Caco-2 (cell line): Measurements from ENCODE around the gene SIDT2. TPM values are rescaled to one million over a fixed set of nuclear protein-coding genes. Genes with fewer than 3 reads are reported as not detected.
A peak's percentile ranks its signal among the peaks of the same experiment; 100 is the strongest.

Experiments
- BruUV-seq: library from RNA; stranded (reverse); fragments of 400-500 nt; replicated peaks from 2 replicates; lab custom pipeline; 2021; lab: Mats Ljungman, UMichigan
- CTCF ChIA-PET: fragments of 300-600 bp; sonication (Branson Sonifier 250); formaldehyde crosslinking; loops from one replicate; lab custom pipeline; 2022; ENCODE audit warnings: antibody characterized with exemption; lab: Charles Lee
- POLR2A ChIA-PET: fragments of 300-600 bp; sonication (Branson Sonifier 250); formaldehyde crosslinking; loops from one replicate; lab custom pipeline; 2022; ENCODE audit warnings: antibody characterized with exemption; lab: Charles Lee
- DNase-seq, 2 experiments: peaks; one replicate each; pipeline versions ENCODE4 v3.0.0 to v3.0.0-alpha.2; 2020 to 2022
- H3K27me3 ChIP-seq: replicated peaks from 2 replicates; pipeline ENCODE4 v1.6.0; 2011; ENCODE audit warnings: low read length; ENCODE audit not compliant: control insufficient read depth, insufficient read depth
- H3K36me3 ChIP-seq: 2 replicates; pipeline ENCODE4 v1.5.1; 2011; ENCODE audit warnings: low read length; ENCODE audit not compliant: control insufficient read depth, insufficient read depth
- H3K4me1 ChIP-seq: fragments of 250-450 bp; sonication (Bioruptor Pico); 2 replicates; pipeline ENCODE4 v1.5.1; 2020; ENCODE audit warnings: mild to moderate bottlenecking
- H3K4me3 ChIP-seq: 2 replicates; pipeline ENCODE4 v1.5.1; 2011; ENCODE audit warnings: low read depth, mild to moderate bottlenecking, control low read depth, low read length
- H3K9me3 ChIP-seq: fragments of 250-450 bp; sonication (Bioruptor Pico); 2 replicates; pipeline ENCODE4 v1.5.1; 2020; ENCODE audit warnings: mild to moderate bottlenecking, moderate library complexity
- H3K27ac Mint-ChIP-seq: one replicate; pipeline ENCODE4 v1.8.0; 2022; ENCODE audit warnings: mixed read lengths; ENCODE audit not compliant: unreplicated experiment
- H3K27me3 Mint-ChIP-seq: one replicate; pipeline ENCODE4 v1.8.0; 2022; ENCODE audit warnings: mixed read lengths; ENCODE audit not compliant: insufficient read depth, unreplicated experiment
- H3K36me3 Mint-ChIP-seq: one replicate; pipeline ENCODE4 v1.8.0; 2022; ENCODE audit warnings: mild to moderate bottlenecking, mixed read lengths; ENCODE audit not compliant: insufficient read depth, unreplicated experiment
- H3K4me1 Mint-ChIP-seq: one replicate; pipeline ENCODE4 v1.8.0; 2022; ENCODE audit warnings: low read depth, mixed read lengths; ENCODE audit not compliant: unreplicated experiment
- H3K4me3 Mint-ChIP-seq: one replicate; pipeline ENCODE4 v1.8.0; 2022; ENCODE audit warnings: mild to moderate bottlenecking, moderate library complexity, mixed read lengths; ENCODE audit not compliant: unreplicated experiment
- H3K9me3 Mint-ChIP-seq: one replicate; pipeline ENCODE4 v1.8.0; 2022; ENCODE audit warnings: mixed read lengths; ENCODE audit not compliant: unreplicated experiment
- CTCF ChIP-seq, 2 experiments: fragments of 200-600 bp in 1 of 2; IDR thresholded peaks; 1 replicate in 1 of 2; 2 replicates in 1 of 2; pipeline versions ENCODE4 v1.5.1 to v1.8.0; 2011 to 2022; ENCODE audit warnings: antibody characterized with exemption in 1 of 2, control low read depth in 1 of 2, inconsistent platforms in 1 of 2, low read depth in 1 of 2, low read length in 1 of 2, mild to moderate bottlenecking in 1 of 2, moderate library complexity in 1 of 2; ENCODE audit not compliant: insufficient read depth in 1 of 2, severe bottlenecking in 1 of 2, unreplicated experiment in 1 of 2
- intact Hi-C: fragments of 100-400 bp; cut with micrococcal nuclease; formaldehyde crosslinking; loops from one replicate; pipeline ENCODE4 v1.10.0; 2022; ENCODE audit not compliant: unreplicated experiment
- total RNA-seq: library from RNA; stranded (reverse); gene quantifications from 2 replicates; pipeline ENCODE4 v1.2.3, GENCODE V29; 2022

Gene SIDT2
- total RNA-seq, 1 experiment from 2014 or later, result 61.7 TPM

- DNase-seq, result peak; percentile 98 to 99
- no peaks in the 10 kb centered on the region for H3K27me3 ChIP-seq
- no peaks in the 10 kb centered on the region for H3K9me3 ChIP-seq
- H3K27ac Mint-ChIP-seq, result peak within 1 kb of the TSS; percentile 95
- no peak for TF ChIP-seq CTCF (IDR thresholded peaks at IDR 0.05; ENCODE audit: insufficient read depth in 1 of 2, low read depth in 1 of 2, low read length in 1 of 2, severe bottlenecking in 1 of 2, unreplicated experiment in 1 of 2)
- peak within 1 kb of the TSS; percentile 98 for H3K4me3 Mint-ChIP-seq
- H3K27me3 Mint-ChIP-seq, result no peaks in the 10 kb centered on the region
- no TSS peak for BruUV-seq
- H3K4me3 ChIP-seq, result peak within 1 kb of the TSS; percentile 89
- CTCF ChIA-PET, result interaction anchor here (0.6 to 3.0 kb wide), 12 partner anchors 11 to 1550 kb away, joined by 3 to 14 read pairs (median 4); partner anchors contain the start of genes APOA1, PCSK7 and SIDT2
- intact Hi-C loops, result loop anchor here (1.0 kb wide), 1 partner anchor 34 kb away; the partner anchor contains the start of gene SIDT2
- peaks cover 6% of the 10 kb centered on the region; the same call in 1 of the 2 replicates for H3K4me1 ChIP-seq
- H3K36me3 ChIP-seq, result peaks cover 4% of the 10 kb centered on the region; the same call in 1 of the 2 replicates
- POLR2A ChIA-PET, result interaction anchor here (0.5 to 2.4 kb wide), 12 partner anchors 15 to 371 kb away, joined by 3 to 21 read pairs (median 8); partner anchors contain the start of genes CEP164, SIDT2, SIK3 and TAGLN
- peaks cover 6% of the 10 kb centered on the region for H3K4me1 Mint-ChIP-seq
- no peaks in the 10 kb centered on the region for H3K9me3 Mint-ChIP-seq
- H3K36me3 Mint-ChIP-seq, result peaks cover 56% of the 10 kb centered on the region
These were observed 34.6 kb upstream of the SIDT2 start, which contains the start of gene PAFAH1B2 for GRCh38 chr11:117143871-117144476. Gene PAFAH1B2 (plus strand): TSS chr11:117144287. CDS start chr11:117152448, 8,161 bp downstream.

- BruUV-seq, result no TSS peak
- intact Hi-C loops, result loop anchor here (1.0 kb wide), 1 partner anchor 34 kb away; the partner anchor contains the start of gene SIDT2
- TF ChIP-seq CTCF (IDR thresholded peaks at IDR 0.05; ENCODE audit: insufficient read depth in 1 of 2, low read depth in 1 of 2, low read length in 1 of 2, severe bottlenecking in 1 of 2, unreplicated experiment in 1 of 2), result no peak
These were observed 33.8 kb upstream of the SIDT2 start for GRCh38 chr11:117144477-117145392.

More at GRCh38 chr11:117144477-117145392, 33.8 kb upstream of the SIDT2 start:
- ChIA-PET CTCF (interaction anchor here (0.6 to 3.0 kb wide), 8 partner anchors 12 to 402 kb away, joined by 3 to 14 read pairs (median 4); partner anchors contain the start of gene SIDT2), POLR2A (interaction anchor here (0.6 to 2.4 kb wide), 11 partner anchors 14 to 372 kb away, joined by 3 to 21 read pairs (median 6); partner anchors contain the start of genes CEP164, SIDT2, SIK3 and TAGLN)
- Mint-ChIP-seq H3K27ac (peak overlapping the region; percentile 95), H3K4me3 (peak overlapping the region; percentile 98), H3K9me3 (no peaks in the 10 kb centered on the region), H3K36me3 (peaks cover 64% of the 10 kb centered on the region), H3K27me3 (no peaks in the 10 kb centered on the region), H3K4me1 (peaks cover 6% of the 10 kb centered on the region)
- Histone ChIP-seq H3K27me3 (no peaks in the 10 kb centered on the region), H3K36me3 (peaks cover 4% of the 10 kb centered on the region; the same call in 1 of the 2 replicates), H3K4me1 (peaks cover 6% of the 10 kb centered on the region; the same call in 1 of the 2 replicates), H3K9me3 (no peaks in the 10 kb centered on the region), H3K4me3 (peak overlapping the region; percentile 89)
- DNase-seq, result peak; percentile 44 to 64
